IPS-NIHi7 (cell line): Measurements from ENCODE around the gene ZFYVE21.
A peak's percentile ranks its signal among the peaks of the same experiment; 100 is the strongest.

Experiments used
- DNase-seq: peaks from one replicate; pipeline ENCODE4 v3.0.0; 2012; ENCODE audit warnings: mixed read lengths; ENCODE audit errors: extremely low spot score

ZFYVE21 gene

GRCh38 chr14:103737432-103738045 lies 21.9 kb downstream of the ZFYVE21 start:
- DNase-seq, result no peak

GRCh38 chr14:103738166-103738565 lies 22.6 kb downstream of the ZFYVE21 start:
- no peak for DNase-seq

- DNase-seq, result no peak
These were observed 23.3 kb downstream of the ZFYVE21 start for GRCh38 chr14:103738701-103739451.

- DNase-seq, result no peak
These were observed 23.8 kb downstream of the ZFYVE21 start for GRCh38 chr14:103739466-103739792.

GRCh38 chr14:103739793-103740501 lies 24.3 kb downstream of the ZFYVE21 start:
- no peak for DNase-seq

- no peak for DNase-seq
These were observed 25.5 kb downstream of the ZFYVE21 start for GRCh38 chr14:103740991-103741689.

- DNase-seq, result no peak
These were observed 26.3 kb downstream of the ZFYVE21 start for GRCh38 chr14:103741876-103742275.

- DNase-seq, result no peak
These were observed 27.1 kb downstream of the ZFYVE21 start for GRCh38 chr14:103742499-103743255.

- no peak for DNase-seq
These were observed 28.1 kb downstream of the ZFYVE21 start for GRCh38 chr14:103743691-103744090.

GRCh38 chr14:103744621-103745395 lies 29.2 kb downstream of the ZFYVE21 start:
- DNase-seq, result no peak

GRCh38 chr14:103745424-103745823 lies 29.8 kb downstream of the ZFYVE21 start:
- no peak for DNase-seq

GRCh38 chr14:103746701-103747100 lies 31.1 kb downstream of the ZFYVE21 start:
- no peak for DNase-seq

GRCh38 chr14:103748534-103748857 lies 32.9 kb downstream of the ZFYVE21 start:
- DNase-seq, result no peak

- no peak for DNase-seq
These were observed 33.8 kb downstream of the ZFYVE21 start for GRCh38 chr14:103749452-103749851.

GRCh38 chr14:103749860-103750259 lies 34.2 kb downstream of the ZFYVE21 start:
- DNase-seq, result no peak

GRCh38 chr14:103753774-103754173 lies 38.2 kb downstream of the ZFYVE21 start:
- DNase-seq, result no peak

- no peak for DNase-seq
These were observed 39.5 kb downstream of the ZFYVE21 start for GRCh38 chr14:103755060-103755459.

- no peak for DNase-seq
These were observed 42.6 kb downstream of the ZFYVE21 start for GRCh38 chr14:103758059-103758776.

GRCh38 chr14:103762036-103762435 lies 46.4 kb downstream of the ZFYVE21 start:
- no peak for DNase-seq

- peak; percentile 12 for DNase-seq
These were observed 46.9 kb downstream of the ZFYVE21 start for GRCh38 chr14:103762541-103762940.
